Urothelium cell line (cell line): ENCODE results near the gene GKN2.

Experiments used
- DNase-seq: peaks from one replicate; pipeline ENCODE4 v3.0.0; 2011; ENCODE audit warnings: low spot score, mixed read lengths
- FAIRE-seq: peaks from 2 replicates; lab custom pipeline; 2011; peaks lifted over from hg19 to GRCh38; lab: Jason Lieb, UNC

Gene GKN2

GRCh38 chr2:68925295-68925896, 27.3 kb downstream of the GKN2 start:
- DNase-seq (peak; percentile 77), FAIRE-seq (no peak)

- FAIRE-seq (no peak), DNase-seq (no peak)
Measured at GRCh38 chr2:68921646-68922045, 31.0 kb downstream of the GKN2 start.

GRCh38 chr2:68920481-68921170, 32.1 kb downstream of the GKN2 start:
- FAIRE-seq (peak; percentile 13), DNase-seq (no peak)

GRCh38 chr2:68918497-68918896, 34.2 kb downstream of the GKN2 start:
- FAIRE-seq, result peak; percentile 9

GRCh38 chr2:68917034-68917718, 35.5 kb downstream of the GKN2 start:
- FAIRE-seq (peak; percentile 20), DNase-seq (no peak)

More at GRCh38 chr2:68918497-68918896, 34.2 kb downstream of the GKN2 start:
- peak; percentile 50 for DNase-seq

GRCh38 chr2:68916226-68916625, 36.5 kb downstream of the GKN2 start:
- FAIRE-seq, result no peak

GRCh38 chr2:68915393-68915792, 37.3 kb downstream of the GKN2 start:
- no peak for DNase-seq
- peak; percentile 52 for FAIRE-seq

More at GRCh38 chr2:68916226-68916625, 36.5 kb downstream of the GKN2 start:
- no peak for DNase-seq

- FAIRE-seq (no peak), DNase-seq (no peak)
Measured at GRCh38 chr2:68913359-68913758, 39.3 kb downstream of the GKN2 start.

GRCh38 chr2:68912732-68913131, 40.0 kb downstream of the GKN2 start:
- DNase-seq, result no peak
- no peak for FAIRE-seq

- FAIRE-seq, result no peak
- DNase-seq, result no peak
Measured at GRCh38 chr2:68912111-68912510, 40.6 kb downstream of the GKN2 start.

- DNase-seq (no peak), FAIRE-seq (no peak)
Measured at GRCh38 chr2:68911709-68912108, 41.0 kb downstream of the GKN2 start.

GRCh38 chr2:68911246-68911645, 41.4 kb downstream of the GKN2 start:
- no peak for DNase-seq
- no peak for FAIRE-seq

- no peak for FAIRE-seq
- peak; percentile 66 for DNase-seq
Measured at GRCh38 chr2:68909793-68910674, 42.7 kb downstream of the GKN2 start.

GRCh38 chr2:68908392-68908970, 44.2 kb downstream of the GKN2 start:
- FAIRE-seq, result no peak

GRCh38 chr2:68907920-68908253, 44.8 kb downstream of the GKN2 start:
- FAIRE-seq, result no peak
- DNase-seq, result no peak

More at GRCh38 chr2:68908392-68908970, 44.2 kb downstream of the GKN2 start:
- DNase-seq, result peak; percentile 81

GRCh38 chr2:68907232-68907919, 45.3 kb downstream of the GKN2 start:
- DNase-seq (no peak), FAIRE-seq (peak; percentile 96)

- DNase-seq (no peak), FAIRE-seq (no peak)
Measured at GRCh38 chr2:68906716-68907115, 46.0 kb downstream of the GKN2 start.

- FAIRE-seq (no peak), DNase-seq (no peak)
Measured at GRCh38 chr2:68905116-68905515, 47.6 kb downstream of the GKN2 start.

GRCh38 chr2:68901561-68901960, 51.1 kb downstream of the GKN2 start:
- DNase-seq, result no peak
- FAIRE-seq, result no peak

GRCh38 chr2:68901199-68901514, 51.5 kb downstream of the GKN2 start:
- DNase-seq (no peak), FAIRE-seq (no peak)
